Thoracic aorta (tissue), 2 donors: Measurements from ENCODE around the gene TUBB2B. TPM values are rescaled to one million over a fixed set of nuclear protein-coding genes. Genes with fewer than 3 reads are reported as not detected.

Experiments
- ATAC-seq: fragments of 150-250 bp; one replicate; pipeline ENCODE4 v1.8.0; 2017; ENCODE audit warnings: low read depth; ENCODE audit not compliant: insufficient number of reproducible peaks, low FRiP score
- DNase-seq: peaks from one replicate; pipeline ENCODE4 v3.0.0-alpha.2; 2020; ENCODE audit warnings: low spot score
- H3K27ac ChIP-seq, 2 donors: fragments of 200-600 bp; sonication (generic); 1 replicate in 1 of 2; 2 replicates in 1 of 2; pipeline ENCODE4 v1.5.1; 2016; ENCODE audit warnings: mild to moderate bottlenecking in 2 of 2, moderate library complexity in 2 of 2
- H3K27me3 ChIP-seq: fragments of 200-600 bp; sonication (generic); replicated peaks from 2 replicates; pipeline ENCODE4 v1.6.0; 2016; ENCODE audit warnings: mild to moderate bottlenecking; ENCODE audit not compliant: insufficient read depth
- H3K36me3 ChIP-seq: fragments of 200-600 bp; sonication (generic); one replicate; pipeline ENCODE4 v1.5.1; 2016
- H3K4me1 ChIP-seq, 2 donors: fragments of 200-600 bp; sonication (generic); 1 replicate in 1 of 2; 2 replicates in 1 of 2; pipeline versions ENCODE4 v1.5.1 to v1.6.0; 2016; ENCODE audit warnings: low read depth in 2 of 2, mild to moderate bottlenecking in 1 of 2; ENCODE audit not compliant: control insufficient read depth in 1 of 2
- H3K4me3 ChIP-seq: fragments of 200-600 bp; sonication (generic); 2 replicates; pipeline ENCODE4 v1.5.1; 2016; ENCODE audit warnings: mild to moderate bottlenecking
- H3K9me3 ChIP-seq: fragments of 200-600 bp; sonication (generic); 2 replicates; pipeline ENCODE4 v1.5.1; 2016
- CTCF ChIP-seq: fragments of 200-600 bp; sonication (generic); IDR thresholded peaks from one replicate; pipeline ENCODE4 v1.5.1; 2019; ENCODE audit warnings: antibody characterized with exemption
- total RNA-seq, 2 donors: library from RNA; depleted of rRNA; stranded (reverse); fragments of >200 nt; gene quantifications; one replicate each; pipeline versions ENCODE4 v1.1.0 to v1.2.3, GENCODE V29; 2016

The TUBB2B gene
- total RNA-seq, 2 donors from 2014 or later = 1.8 to 3.2 TPM

GRCh38 chr6:3206339-3207015 is 21.0 kb downstream of the TUBB2B start:
- H3K4me1 ChIP-seq = peaks cover 12 to 35% of the 10 kb centered on the region in 2 donors
- no peak for ATAC-seq
- DNase-seq = no peak
- TF ChIP-seq CTCF = no peak
- H3K9me3 ChIP-seq = no peaks in the 10 kb centered on the region
- no peaks in the 10 kb centered on the region for H3K27me3 ChIP-seq
- no peak overlapping the region for H3K4me3 ChIP-seq
- no peak overlapping the region for H3K27ac ChIP-seq
- H3K36me3 ChIP-seq = no peaks in the 10 kb centered on the region

- H3K9me3 ChIP-seq = no peaks in the 10 kb centered on the region
- peaks cover 12 to 29% of the 10 kb centered on the region in 2 donors for H3K4me1 ChIP-seq
- DNase-seq (no peak), ATAC-seq (no peak)
- H3K4me3 ChIP-seq = no peak overlapping the region
- TF ChIP-seq CTCF = no peak
- H3K27me3 ChIP-seq = no peaks in the 10 kb centered on the region
- H3K27ac ChIP-seq = no peak overlapping the region
- H3K36me3 ChIP-seq = no peaks in the 10 kb centered on the region
Observed at GRCh38 chr6:3205913-3206312, 21.5 kb downstream of the TUBB2B start.

- Histone ChIP-seq H3K36me3 (no peaks in the 10 kb centered on the region), H3K4me1 (peaks cover 12 to 25% of the 10 kb centered on the region in 2 donors), H3K27me3 (no peaks in the 10 kb centered on the region), H3K4me3 (no peak overlapping the region), H3K9me3 (no peaks in the 10 kb centered on the region), H3K27ac (no peak overlapping the region)
- no peak for TF ChIP-seq CTCF
- ATAC-seq = no peak
- no peak for DNase-seq
Observed at GRCh38 chr6:3204921-3205320, 22.5 kb downstream of the TUBB2B start.

- Histone ChIP-seq H3K9me3 (no peaks in the 10 kb centered on the region), H3K36me3 (no peaks in the 10 kb centered on the region), H3K27ac (no peak overlapping the region), H3K4me1 (peaks cover 0 to 7% of the 10 kb centered on the region in 2 donors), H3K4me3 (no peak overlapping the region), H3K27me3 (no peaks in the 10 kb centered on the region)
- no peak for TF ChIP-seq CTCF
- ATAC-seq (no peak), DNase-seq (no peak)
Observed at GRCh38 chr6:3202999-3203696, 24.3 kb downstream of the TUBB2B start.

- no peak for DNase-seq
- no peak for ATAC-seq
Observed at GRCh38 chr6:3201388-3201787, 26.1 kb downstream of the TUBB2B start.

More at GRCh38 chr6:3201388-3201787, 26.1 kb downstream of the TUBB2B start:
- H3K4me1 ChIP-seq = no peaks in the 10 kb centered on the region
- no peak for TF ChIP-seq CTCF
- H3K4me3 ChIP-seq = no peak overlapping the region
- no peak overlapping the region for H3K27ac ChIP-seq
- H3K27me3 ChIP-seq = no peaks in the 10 kb centered on the region
- no peaks in the 10 kb centered on the region for H3K36me3 ChIP-seq
- H3K9me3 ChIP-seq = no peaks in the 10 kb centered on the region
